Neural cell (in vitro differentiated cells): ENCODE data around the gene BTBD16. TPM values are rescaled to one million over a fixed set of nuclear protein-coding genes. Genes with fewer than 3 reads are reported as not detected.

ENCODE experiments used
- H2AFZ ChIP-seq: fragments of 200-600, 300-800 bp; sonication (generic), shearing (Covaris generic); 2 replicates; pipeline ENCODE4 v1.6.0; 2014; ENCODE audit warnings: low read depth, mild to moderate bottlenecking, antibody characterized with exemption, low read length, moderate library complexity
- H3F3A ChIP-seq: fragments of 200-600 bp; shearing (Covaris generic); 2 replicates; pipeline ENCODE4 v1.6.1; 2016; ENCODE audit warnings: mild to moderate bottlenecking, moderate library complexity, mixed read lengths, antibody characterized with exemption, low read length; ENCODE audit not compliant: insufficient read depth, poor library complexity, severe bottlenecking
- H3K27ac ChIP-seq: fragments of 200-600, 300-800 bp; sonication (generic), shearing (Covaris generic); 2 replicates; pipeline ENCODE4 v1.5.1; 2014; ENCODE audit warnings: mild to moderate bottlenecking, low read length, moderate library complexity
- H3K27me3 ChIP-seq: fragments of 300-800, 200-600 bp; sonication (generic), shearing (Covaris generic); 2 replicates; pipeline ENCODE4 v1.6.0; 2014; ENCODE audit warnings: mild to moderate bottlenecking, low read depth, low read length, moderate library complexity; ENCODE audit not compliant: insufficient read depth
- H3K36me3 ChIP-seq: fragments of 300-800, 200-600 bp; sonication (generic), shearing (Covaris generic); 2 replicates; pipeline ENCODE4 v1.5.1; 2014; ENCODE audit warnings: mild to moderate bottlenecking, antibody characterized with exemption, low read length, moderate library complexity; ENCODE audit not compliant: insufficient read depth
- H3K4me2 ChIP-seq: fragments of 300-800, 200-600 bp; sonication (generic), shearing (Covaris generic); 2 replicates; pipeline ENCODE4 v1.6.0; 2014; ENCODE audit warnings: mild to moderate bottlenecking, low read length
- H3K4me3 ChIP-seq: fragments of 300-800, 200-600 bp; sonication (generic), shearing (Covaris generic); 2 replicates; pipeline ENCODE4 v1.5.1; 2014; ENCODE audit warnings: mild to moderate bottlenecking, low read length, moderate library complexity
- H3K79me2 ChIP-seq: fragments of 200-600 bp; shearing (Covaris generic); replicated peaks from 2 replicates; pipeline ENCODE4 v1.6.0; 2014; ENCODE audit warnings: mild to moderate bottlenecking, low read length, moderate library complexity; ENCODE audit not compliant: insufficient read depth
- H3K9ac ChIP-seq: fragments of 300-800, 200-600 bp; sonication (generic), shearing (Covaris generic); 2 replicates; pipeline ENCODE4 v1.6.1; 2016; ENCODE audit warnings: mild to moderate bottlenecking, low read length, mixed read lengths
- H3K9me2 ChIP-seq: fragments of 200-600 bp; shearing (Covaris generic); 2 replicates; pipeline ENCODE4 v1.6.1; 2016; ENCODE audit warnings: mild to moderate bottlenecking, low read length, mixed read lengths; ENCODE audit not compliant: insufficient read depth
- H3K9me3 ChIP-seq: fragments of 200-600, 300-800 bp; sonication (generic), shearing (Covaris generic); 2 replicates; pipeline ENCODE4 v1.6.1; 2016; ENCODE audit warnings: mild to moderate bottlenecking, mixed run types, low read length, moderate library complexity, mixed read lengths
- H4K20me1 ChIP-seq: fragments of 200-600 bp; shearing (Covaris generic); 2 replicates; pipeline ENCODE4 v1.6.1; 2016; ENCODE audit warnings: mild to moderate bottlenecking, mixed run types; ENCODE audit not compliant: insufficient read depth
- CTCF ChIP-seq: fragments of 450-650 bp; IDR thresholded peaks from 2 replicates; pipeline ENCODE4 v1.5.1; 2014; ENCODE audit warnings: antibody characterized with exemption, mild to moderate bottlenecking, moderate library complexity; ENCODE audit not compliant: poor library complexity, severe bottlenecking
- EP300 ChIP-seq: fragments of 450-650 bp; conservative IDR thresholded peaks from 2 replicates; pipeline ENCODE4 v1.6.1; 2014; ENCODE audit warnings: antibody characterized with exemption, mild to moderate bottlenecking, moderate library complexity; ENCODE audit not compliant: poor library complexity, severe bottlenecking
- EZH2 ChIP-seq: fragments of 200-600, 300-800 bp; shearing (Covaris generic), sonication (generic); IDR thresholded peaks from 2 replicates; pipeline ENCODE4 v1.6.1; 2014; ENCODE audit warnings: antibody characterized with exemption, low read length, borderline replicate concordance, mild to moderate bottlenecking; ENCODE audit not compliant: insufficient read depth, poor library complexity, severe bottlenecking
- MXI1 ChIP-seq: fragments of 450-650 bp; conservative IDR thresholded peaks from 2 replicates; pipeline ENCODE4 v1.6.1; 2014; ENCODE audit warnings: antibody characterized with exemption, mild to moderate bottlenecking; ENCODE audit not compliant: poor library complexity, severe bottlenecking
- POLR2AphosphoS5 ChIP-seq: IDR thresholded peaks from 2 replicates; pipeline ENCODE4 v1.6.1; 2012
- RAD21 ChIP-seq: fragments of 450-650 bp; conservative IDR thresholded peaks from 2 replicates; pipeline ENCODE4 v1.6.1; 2014; ENCODE audit warnings: antibody characterized with exemption, mild to moderate bottlenecking, moderate library complexity
- SMC3 ChIP-seq: fragments of 450-650 bp; conservative IDR thresholded peaks from 2 replicates; pipeline ENCODE4 v1.6.1; 2014; ENCODE audit warnings: antibody characterized with exemption, mild to moderate bottlenecking, moderate library complexity; ENCODE audit not compliant: poor library complexity
- TAF1 ChIP-seq: IDR thresholded peaks from 2 replicates; pipeline ENCODE4 v1.6.1; 2012; ENCODE audit warnings: low read depth
- polyA minus RNA-seq: library from RNA; depleted of rRNA, polyadenylated mRNA; stranded (reverse); fragments of >200 nt; gene quantifications from 2 replicates; pipeline ENCODE4 v1.2.3, GENCODE V29; 2014
- polyA plus RNA-seq: library from polyadenylated mRNA; depleted of rRNA; stranded (reverse); fragments of >200 nt; gene quantifications from 2 replicates; pipeline ENCODE4 v1.2.3, GENCODE V29; 2014
- TF ChIP-seq, protein P1 (sequence below): IDR thresholded peaks from 2 replicates; pipeline ENCODE4 v1.6.1; 2012; ENCODE audit warnings: borderline replicate concordance

The BTBD16 gene
- not detected in 2 replicates for polyA plus RNA-seq
- polyA minus RNA-seq = not detected in 2 replicates

GRCh38 chr10:122271076-122271475 lies at the start of gene BTBD16:
BTBD16 (plus strand) TSS chr10:122271296; CDS start chr10:122275082, 3,786 bp downstream.
- Histone ChIP-seq H3K9ac (no peak within 1 kb of the TSS), H2AFZ (no peak within 1 kb of the TSS), H3F3A (no peaks in the 10 kb centered on the region), H3K27me3 (no peaks in the 10 kb centered on the region), H3K36me3 (no peaks in the 10 kb centered on the region), H3K4me3 (no peak within 1 kb of the TSS), H3K9me3 (no peaks in the 10 kb centered on the region), H3K27ac (no peak within 1 kb of the TSS), H4K20me1 (no peaks in the 10 kb centered on the region), H3K9me2 (no peaks in the 10 kb centered on the region), H3K79me2 (no peaks in the 10 kb centered on the region), H3K4me2 (no peak within 1 kb of the TSS)
- TF ChIP-seq CTCF (no peak), POLR2AphosphoS5 (no peak), MXI1 (no peak), TAF1 (no peak), RAD21 (no peak), SMC3 (no peak), EP300 (no peak), EZH2 (no peak)
- TF ChIP-seq, protein P1, sequence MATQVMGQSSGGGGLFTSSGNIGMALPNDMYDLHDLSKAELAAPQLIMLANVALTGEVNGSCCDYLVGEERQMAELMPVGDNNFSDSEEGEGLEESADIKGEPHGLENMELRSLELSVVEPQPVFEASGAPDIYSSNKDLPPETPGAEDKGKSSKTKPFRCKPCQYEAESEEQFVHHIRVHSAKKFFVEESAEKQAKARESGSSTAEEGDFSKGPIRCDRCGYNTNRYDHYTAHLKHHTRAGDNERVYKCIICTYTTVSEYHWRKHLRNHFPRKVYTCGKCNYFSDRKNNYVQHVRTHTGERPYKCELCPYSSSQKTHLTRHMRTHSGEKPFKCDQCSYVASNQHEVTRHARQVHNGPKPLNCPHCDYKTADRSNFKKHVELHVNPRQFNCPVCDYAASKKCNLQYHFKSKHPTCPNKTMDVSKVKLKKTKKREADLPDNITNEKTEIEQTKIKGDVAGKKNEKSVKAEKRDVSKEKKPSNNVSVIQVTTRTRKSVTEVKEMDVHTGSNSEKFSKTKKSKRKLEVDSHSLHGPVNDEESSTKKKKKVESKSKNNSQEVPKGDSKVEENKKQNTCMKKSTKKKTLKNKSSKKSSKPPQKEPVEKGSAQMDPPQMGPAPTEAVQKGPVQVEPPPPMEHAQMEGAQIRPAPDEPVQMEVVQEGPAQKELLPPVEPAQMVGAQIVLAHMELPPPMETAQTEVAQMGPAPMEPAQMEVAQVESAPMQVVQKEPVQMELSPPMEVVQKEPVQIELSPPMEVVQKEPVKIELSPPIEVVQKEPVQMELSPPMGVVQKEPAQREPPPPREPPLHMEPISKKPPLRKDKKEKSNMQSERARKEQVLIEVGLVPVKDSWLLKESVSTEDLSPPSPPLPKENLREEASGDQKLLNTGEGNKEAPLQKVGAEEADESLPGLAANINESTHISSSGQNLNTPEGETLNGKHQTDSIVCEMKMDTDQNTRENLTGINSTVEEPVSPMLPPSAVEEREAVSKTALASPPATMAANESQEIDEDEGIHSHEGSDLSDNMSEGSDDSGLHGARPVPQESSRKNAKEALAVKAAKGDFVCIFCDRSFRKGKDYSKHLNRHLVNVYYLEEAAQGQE = no peak

- Histone ChIP-seq H3K79me2 (no peaks in the 10 kb centered on the region), H3K9me3 (no peaks in the 10 kb centered on the region), H3K4me2 (no peak overlapping the region), H4K20me1 (no peaks in the 10 kb centered on the region), H3K27me3 (no peaks in the 10 kb centered on the region), H2AFZ (no peak overlapping the region), H3K4me3 (no peak overlapping the region), H3K9ac (no peak overlapping the region), H3K9me2 (no peaks in the 10 kb centered on the region), H3K36me3 (peaks cover 11% of the 10 kb centered on the region), H3K27ac (no peak overlapping the region), H3F3A (no peaks in the 10 kb centered on the region)
- TF ChIP-seq RAD21 = no peak
- no peak for TF ChIP-seq CTCF
- no peak for TF ChIP-seq EP300
- no peak for TF ChIP-seq POLR2AphosphoS5
- no peak for TF ChIP-seq TAF1
- no peak for TF ChIP-seq SMC3
- TF ChIP-seq, protein P1 = no peak
- TF ChIP-seq MXI1 = no peak
Observed at GRCh38 chr10:122221958-122222357, 49.1 kb upstream of the BTBD16 start.
